Measurements from ENCODE around the gene MASP2. TPM values are rescaled to one million over a fixed set of nuclear protein-coding genes. Genes with fewer than 3 reads are reported as not detected.

MASP2 gene
- total RNA-seq, result under 0.01 and 0.06 TPM in 2 replicates

GRCh38 chr1:11046625-11047365 lies at the start of gene MASP2:
MASP2 (minus strand) TSS chr1:11047239; CDS start chr1:11047207, 32 bp downstream.

GRCh38 chr1:11059968-11060830 lies 13.2 kb upstream of the MASP2 start, which contains the start of gene SRM:
SRM (minus strand) TSS chr1:11060018; CDS start chr1:11059943, 75 bp downstream.

GRCh38 chr1:11012260-11013159 lies 34.5 kb downstream of the MASP2 start, which contains the start of gene TARDBP:
TARDBP (plus strand) TSS chr1:11012654; CDS start chr1:11013728, 1,074 bp downstream.

Other genes starting within 250 kb of the MASP2 start
- gene TARDBP, start 34.6 kb downstream of the MASP2 start, total RNA-seq, result 74.2 and 102 TPM in 2 replicates
- 16.8 and 17.6 TPM in 2 replicates for gene SRM, start 12.8 kb upstream of the MASP2 start, total RNA-seq
- 36.9 and 39.8 TPM in 2 replicates for gene EXOSC10, start 52.6 kb upstream of the MASP2 start, total RNA-seq
- gene ANGPTL7, start 142.1 kb upstream of the MASP2 start, total RNA-seq, result not detected in 2 replicates
- gene MTOR, start 215.3 kb upstream of the MASP2 start, total RNA-seq, result 30.0 and 37.8 TPM in 2 replicates
- 4.2 and 6.6 TPM in 2 replicates for gene UBIAD1, start 226.0 kb upstream of the MASP2 start, total RNA-seq

Data from aortic smooth muscle cell (primary cell).